GM23338 (cell line): ENCODE results near the gene PPM1N. TPM values are rescaled to one million over a fixed set of nuclear protein-coding genes. Genes with fewer than 3 reads are reported as not detected.

Experiments
- ATAC-seq: fragments of 200-7000 bp; cut with Tn5 transposase; 3 replicates; pipeline ENCODE4 v1.9.1; 2020
- DNase-seq: peaks from one replicate; pipeline ENCODE4 v3.0.0-alpha.2; 2015; ENCODE audit warnings: low spot score
- H2AFZ ChIP-seq: fragments of 200-600 bp; sonication (generic); 2 replicates; pipeline ENCODE4 v1.8.0; 2016; ENCODE audit warnings: antibody characterized with exemption, mild to moderate bottlenecking, moderate library complexity
- H3F3A ChIP-seq: fragments of 200-600 bp; sonication (generic); replicated peaks from 2 replicates; pipeline ENCODE4 v1.8.0; 2017; ENCODE audit warnings: antibody characterized with exemption, mixed run types, low read depth
- H3K27ac ChIP-seq: fragments of 200-600 bp; sonication (generic); 2 replicates; pipeline ENCODE4 v1.6.1; 2016; ENCODE audit warnings: low read depth
- H3K27me3 ChIP-seq: fragments of 200-600 bp; sonication (generic); 2 replicates; pipeline ENCODE4 v1.8.0; 2016; ENCODE audit warnings: mild to moderate bottlenecking, mixed run types, moderate library complexity; ENCODE audit not compliant: insufficient read depth
- H3K36me3 ChIP-seq: fragments of 200-600 bp; sonication (generic); 2 replicates; pipeline ENCODE4 v1.8.0; 2016; ENCODE audit warnings: mild to moderate bottlenecking; ENCODE audit not compliant: insufficient read depth
- H3K4me1 ChIP-seq: fragments of 200-600 bp; sonication (generic); 2 replicates; pipeline ENCODE4 v1.8.0; 2016; ENCODE audit warnings: mild to moderate bottlenecking, moderate library complexity; ENCODE audit not compliant: insufficient read depth
- H3K4me2 ChIP-seq: fragments of 200-600 bp; sonication (generic); 2 replicates; pipeline ENCODE4 v1.7.1; 2017; ENCODE audit warnings: mixed run types
- H3K4me3 ChIP-seq: fragments of 200-600 bp; sonication (generic); 2 replicates; pipeline ENCODE4 v1.6.1; 2016; ENCODE audit warnings: mixed run types
- H3K79me2 ChIP-seq: fragments of 200-600 bp; sonication (generic); replicated peaks from 2 replicates; pipeline ENCODE4 v1.8.0; 2017; ENCODE audit warnings: mild to moderate bottlenecking; ENCODE audit not compliant: insufficient read depth
- H3K9me2 ChIP-seq: fragments of 200-600 bp; sonication (generic); 2 replicates; pipeline ENCODE4 v1.8.0; 2017; ENCODE audit not compliant: insufficient read depth
- H4K20me1 ChIP-seq: fragments of 200-600 bp; sonication (generic); replicated peaks from 2 replicates; pipeline ENCODE4 v1.8.0; 2017; ENCODE audit warnings: mild to moderate bottlenecking; ENCODE audit not compliant: insufficient read depth
- H3K27ac Mint-ChIP-seq: 2 replicates; pipeline ENCODE4 v1.8.0; 2020; ENCODE audit warnings: inconsistent platforms, mild to moderate bottlenecking, moderate library complexity, mixed read lengths
- H3K27me3 Mint-ChIP-seq: 3 replicates; pipeline ENCODE4 v1.8.0; 2022; ENCODE audit warnings: low read depth, mild to moderate bottlenecking, moderate library complexity, mixed read lengths, inconsistent platforms; ENCODE audit not compliant: insufficient read depth, poor library complexity
- H3K36me3 Mint-ChIP-seq: 3 replicates; pipeline ENCODE4 v1.8.0; 2021; ENCODE audit warnings: low read depth, mild to moderate bottlenecking, inconsistent platforms, moderate library complexity, mixed read lengths
- H3K4me1 Mint-ChIP-seq: 3 replicates; pipeline ENCODE4 v1.8.0; 2020; ENCODE audit warnings: mild to moderate bottlenecking, inconsistent platforms, mixed read lengths
- H3K4me3 Mint-ChIP-seq: 3 replicates; pipeline ENCODE4 v1.8.0; 2021; ENCODE audit warnings: moderate library complexity, mild to moderate bottlenecking, inconsistent platforms, mixed read lengths
- H3K9me3 Mint-ChIP-seq: 3 replicates; pipeline ENCODE4 v1.8.0; 2020; ENCODE audit warnings: moderate library complexity, mild to moderate bottlenecking, inconsistent platforms, mixed read lengths
- CREB1 ChIP-seq: fragments of 250-450 bp; sonication (Bioruptor Pico); IDR thresholded peaks from 2 replicates; pipeline ENCODE4 v1.5.0; 2020; ENCODE audit warnings: low read depth, mild to moderate bottlenecking, moderate library complexity
- EZH2 ChIP-seq: fragments of 200-600 bp; sonication (generic); IDR thresholded peaks from one replicate; pipeline ENCODE4 v1.8.0; 2017; ENCODE audit warnings: antibody characterized with exemption, mild to moderate bottlenecking, low read depth; ENCODE audit not compliant: unreplicated experiment
- EZH2phosphoT487 ChIP-seq: fragments of 200-600 bp; sonication (generic); IDR thresholded peaks from one replicate; pipeline ENCODE4 v1.8.1; 2018; ENCODE audit warnings: antibody characterized with exemption; ENCODE audit not compliant: unreplicated experiment
- JUNB ChIP-seq: IDR thresholded peaks from one replicate; pipeline ENCODE4 v1.6.1; 2016; ENCODE audit warnings: antibody characterized with exemption; ENCODE audit not compliant: unreplicated experiment
- NANOG ChIP-seq: IDR thresholded peaks from 2 replicates; pipeline ENCODE4 v1.6.1; 2016; ENCODE audit warnings: antibody characterized with exemption, borderline replicate concordance
- POLR2AphosphoS5 ChIP-seq: IDR thresholded peaks from 2 replicates; pipeline ENCODE4 v1.6.1; 2016; ENCODE audit warnings: antibody characterized with exemption, low read depth
- STAT1 ChIP-seq: IDR thresholded peaks from one replicate; pipeline ENCODE4 v1.6.1; 2016; ENCODE audit warnings: antibody characterized with exemption; ENCODE audit not compliant: unreplicated experiment
- ZNF114 ChIP-seq: fragments of 250-450 bp; sonication (Bioruptor Pico); IDR thresholded peaks from 2 replicates; pipeline ENCODE4 v1.5.0; 2020; ENCODE audit warnings: mild to moderate bottlenecking, moderate library complexity
- ZNF331 ChIP-seq: fragments of 250-450 bp; sonication (Bioruptor Pico); IDR thresholded peaks from 2 replicates; pipeline ENCODE4 v1.5.0; 2020; ENCODE audit warnings: low read depth, mild to moderate bottlenecking, moderate library complexity
- polyA plus RNA-seq: library from polyadenylated mRNA; unstranded; fragments of >200 nt; fragmentation: Nextera tagmentation; extraction: Ambion mirVana; gene quantifications from 2 replicates; pipeline ENCODE4 v1.2.1, GENCODE V29; 2016
- total RNA-seq: library from RNA; depleted of rRNA; stranded (reverse); fragments of >200 nt; shearing (Covaris generic); gene quantifications from 2 replicates; pipeline ENCODE4 v1.2.3, GENCODE V29; 2014
- TF ChIP-seq, protein P1 (sequence below), 2 experiments: fragments of 200-600 bp in 1 of 2; sonication (generic) in 1 of 2; conservative IDR thresholded peaks; 2 replicates each; pipeline versions ENCODE4 v1.5.1 to v1.6.1; 2016 to 2017; ENCODE audit warnings: antibody characterized with exemption in 2 of 2, low read depth in 2 of 2, mild to moderate bottlenecking in 2 of 2, moderate library complexity in 1 of 2
- TF ChIP-seq, protein P2 (sequence below): IDR thresholded peaks from one replicate; pipeline ENCODE4 v1.6.1; 2018; ENCODE audit warnings: antibody characterized with exemption; ENCODE audit not compliant: unreplicated experiment
- TF ChIP-seq, protein P3 (sequence below): IDR thresholded peaks from 2 replicates; pipeline ENCODE4 v1.6.1; 2016; ENCODE audit warnings: antibody characterized with exemption
- TF ChIP-seq, protein P4 (sequence below): fragments of 250-450 bp; sonication (Bioruptor Pico); IDR thresholded peaks from 2 replicates; pipeline ENCODE4 v1.5.0; 2020; ENCODE audit warnings: mild to moderate bottlenecking, moderate library complexity

The PPM1N gene
- total and polyA plus RNA-seq, 2 experiments from 2014 or later = 15.2 to 25.1 TPM

DNA sequence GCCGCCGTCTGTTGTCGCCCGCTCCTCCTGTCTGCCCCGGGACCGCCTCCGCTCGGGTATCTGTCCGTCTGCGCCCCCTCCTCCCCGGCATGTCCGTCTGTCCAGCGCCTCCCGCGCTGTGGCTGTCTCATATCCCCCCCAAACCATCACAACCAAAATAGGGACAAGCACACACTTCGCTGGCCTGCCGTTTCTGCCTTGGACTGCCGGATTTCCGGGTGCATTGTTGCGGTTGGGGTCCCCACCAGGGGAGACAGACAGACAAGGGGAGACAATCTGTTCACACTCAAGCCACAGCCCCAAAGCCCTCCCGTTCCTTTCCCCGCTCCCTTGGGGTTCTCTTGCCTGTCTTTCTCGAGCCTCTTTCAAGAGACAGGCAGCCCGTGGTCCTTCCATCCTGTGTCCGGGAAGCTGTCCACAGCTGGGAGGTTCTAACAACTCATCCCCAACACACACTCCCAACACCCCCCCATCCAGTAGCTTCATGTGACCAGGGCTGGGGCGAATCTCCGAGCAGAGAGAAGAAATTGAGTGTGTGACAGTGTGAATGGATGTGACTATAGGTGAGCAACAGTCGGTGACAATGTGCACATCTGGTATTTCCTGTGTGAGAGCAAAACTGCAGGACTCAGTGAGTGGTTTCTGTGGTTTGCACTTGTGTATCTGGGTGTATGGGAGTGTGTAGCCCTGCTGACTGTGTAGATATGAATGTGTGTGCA is 47.0 kb upstream of the PPM1N start:
- Histone ChIP-seq H3K4me2 (peak overlapping the region; percentile 80), H3K27me3 (peaks cover 41% of the 10 kb centered on the region), H3K36me3 (no peaks in the 10 kb centered on the region), H3K4me1 (peaks cover 8% of the 10 kb centered on the region; the same call in 1 of the 2 replicates), H3F3A (peaks cover 26% of the 10 kb centered on the region), H3K79me2 (no peaks in the 10 kb centered on the region), H4K20me1 (no peaks in the 10 kb centered on the region), H3K9me2 (no peaks in the 10 kb centered on the region), H2AFZ (peak overlapping the region; percentile 96), H3K27ac (no peak overlapping the region), H3K4me3 (peak overlapping the region; percentile 59)
- H3K27me3 Mint-ChIP-seq = peaks cover 38% of the 10 kb centered on the region
- peak overlapping the region; percentile 34; the same call in 1 of the 2 replicates for H3K27ac Mint-ChIP-seq
- H3K9me3 Mint-ChIP-seq = peaks cover 10% of the 10 kb centered on the region
- H3K4me3 Mint-ChIP-seq = peak overlapping the region; percentile 79
- H3K36me3 Mint-ChIP-seq = no peaks in the 10 kb centered on the region; the same call in 2 of the 3 replicates
- peaks cover 23% of the 10 kb centered on the region for H3K4me1 Mint-ChIP-seq
- DNase-seq = peak; percentile 53
- TF ChIP-seq, protein P1, sequence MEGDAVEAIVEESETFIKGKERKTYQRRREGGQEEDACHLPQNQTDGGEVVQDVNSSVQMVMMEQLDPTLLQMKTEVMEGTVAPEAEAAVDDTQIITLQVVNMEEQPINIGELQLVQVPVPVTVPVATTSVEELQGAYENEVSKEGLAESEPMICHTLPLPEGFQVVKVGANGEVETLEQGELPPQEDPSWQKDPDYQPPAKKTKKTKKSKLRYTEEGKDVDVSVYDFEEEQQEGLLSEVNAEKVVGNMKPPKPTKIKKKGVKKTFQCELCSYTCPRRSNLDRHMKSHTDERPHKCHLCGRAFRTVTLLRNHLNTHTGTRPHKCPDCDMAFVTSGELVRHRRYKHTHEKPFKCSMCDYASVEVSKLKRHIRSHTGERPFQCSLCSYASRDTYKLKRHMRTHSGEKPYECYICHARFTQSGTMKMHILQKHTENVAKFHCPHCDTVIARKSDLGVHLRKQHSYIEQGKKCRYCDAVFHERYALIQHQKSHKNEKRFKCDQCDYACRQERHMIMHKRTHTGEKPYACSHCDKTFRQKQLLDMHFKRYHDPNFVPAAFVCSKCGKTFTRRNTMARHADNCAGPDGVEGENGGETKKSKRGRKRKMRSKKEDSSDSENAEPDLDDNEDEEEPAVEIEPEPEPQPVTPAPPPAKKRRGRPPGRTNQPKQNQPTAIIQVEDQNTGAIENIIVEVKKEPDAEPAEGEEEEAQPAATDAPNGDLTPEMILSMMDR (conservative IDR thresholded peaks at IDR 0.05; ENCODE audit: low read depth in 2 of 2) = no peak
- TF ChIP-seq POLR2AphosphoS5 = no peak
- TF ChIP-seq, protein P2, sequence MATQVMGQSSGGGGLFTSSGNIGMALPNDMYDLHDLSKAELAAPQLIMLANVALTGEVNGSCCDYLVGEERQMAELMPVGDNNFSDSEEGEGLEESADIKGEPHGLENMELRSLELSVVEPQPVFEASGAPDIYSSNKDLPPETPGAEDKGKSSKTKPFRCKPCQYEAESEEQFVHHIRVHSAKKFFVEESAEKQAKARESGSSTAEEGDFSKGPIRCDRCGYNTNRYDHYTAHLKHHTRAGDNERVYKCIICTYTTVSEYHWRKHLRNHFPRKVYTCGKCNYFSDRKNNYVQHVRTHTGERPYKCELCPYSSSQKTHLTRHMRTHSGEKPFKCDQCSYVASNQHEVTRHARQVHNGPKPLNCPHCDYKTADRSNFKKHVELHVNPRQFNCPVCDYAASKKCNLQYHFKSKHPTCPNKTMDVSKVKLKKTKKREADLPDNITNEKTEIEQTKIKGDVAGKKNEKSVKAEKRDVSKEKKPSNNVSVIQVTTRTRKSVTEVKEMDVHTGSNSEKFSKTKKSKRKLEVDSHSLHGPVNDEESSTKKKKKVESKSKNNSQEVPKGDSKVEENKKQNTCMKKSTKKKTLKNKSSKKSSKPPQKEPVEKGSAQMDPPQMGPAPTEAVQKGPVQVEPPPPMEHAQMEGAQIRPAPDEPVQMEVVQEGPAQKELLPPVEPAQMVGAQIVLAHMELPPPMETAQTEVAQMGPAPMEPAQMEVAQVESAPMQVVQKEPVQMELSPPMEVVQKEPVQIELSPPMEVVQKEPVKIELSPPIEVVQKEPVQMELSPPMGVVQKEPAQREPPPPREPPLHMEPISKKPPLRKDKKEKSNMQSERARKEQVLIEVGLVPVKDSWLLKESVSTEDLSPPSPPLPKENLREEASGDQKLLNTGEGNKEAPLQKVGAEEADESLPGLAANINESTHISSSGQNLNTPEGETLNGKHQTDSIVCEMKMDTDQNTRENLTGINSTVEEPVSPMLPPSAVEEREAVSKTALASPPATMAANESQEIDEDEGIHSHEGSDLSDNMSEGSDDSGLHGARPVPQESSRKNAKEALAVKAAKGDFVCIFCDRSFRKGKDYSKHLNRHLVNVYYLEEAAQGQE = no peak
- no peak for TF ChIP-seq ZNF331 (CRISPR knock-in tag)
- no peak for TF ChIP-seq EZH2
- TF ChIP-seq JUNB = no peak
- TF ChIP-seq, protein P3, sequence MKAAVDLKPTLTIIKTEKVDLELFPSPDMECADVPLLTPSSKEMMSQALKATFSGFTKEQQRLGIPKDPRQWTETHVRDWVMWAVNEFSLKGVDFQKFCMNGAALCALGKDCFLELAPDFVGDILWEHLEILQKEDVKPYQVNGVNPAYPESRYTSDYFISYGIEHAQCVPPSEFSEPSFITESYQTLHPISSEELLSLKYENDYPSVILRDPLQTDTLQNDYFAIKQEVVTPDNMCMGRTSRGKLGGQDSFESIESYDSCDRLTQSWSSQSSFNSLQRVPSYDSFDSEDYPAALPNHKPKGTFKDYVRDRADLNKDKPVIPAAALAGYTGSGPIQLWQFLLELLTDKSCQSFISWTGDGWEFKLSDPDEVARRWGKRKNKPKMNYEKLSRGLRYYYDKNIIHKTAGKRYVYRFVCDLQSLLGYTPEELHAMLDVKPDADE = no peak
- TF ChIP-seq NANOG = no peak
- TF ChIP-seq, protein P4, sequence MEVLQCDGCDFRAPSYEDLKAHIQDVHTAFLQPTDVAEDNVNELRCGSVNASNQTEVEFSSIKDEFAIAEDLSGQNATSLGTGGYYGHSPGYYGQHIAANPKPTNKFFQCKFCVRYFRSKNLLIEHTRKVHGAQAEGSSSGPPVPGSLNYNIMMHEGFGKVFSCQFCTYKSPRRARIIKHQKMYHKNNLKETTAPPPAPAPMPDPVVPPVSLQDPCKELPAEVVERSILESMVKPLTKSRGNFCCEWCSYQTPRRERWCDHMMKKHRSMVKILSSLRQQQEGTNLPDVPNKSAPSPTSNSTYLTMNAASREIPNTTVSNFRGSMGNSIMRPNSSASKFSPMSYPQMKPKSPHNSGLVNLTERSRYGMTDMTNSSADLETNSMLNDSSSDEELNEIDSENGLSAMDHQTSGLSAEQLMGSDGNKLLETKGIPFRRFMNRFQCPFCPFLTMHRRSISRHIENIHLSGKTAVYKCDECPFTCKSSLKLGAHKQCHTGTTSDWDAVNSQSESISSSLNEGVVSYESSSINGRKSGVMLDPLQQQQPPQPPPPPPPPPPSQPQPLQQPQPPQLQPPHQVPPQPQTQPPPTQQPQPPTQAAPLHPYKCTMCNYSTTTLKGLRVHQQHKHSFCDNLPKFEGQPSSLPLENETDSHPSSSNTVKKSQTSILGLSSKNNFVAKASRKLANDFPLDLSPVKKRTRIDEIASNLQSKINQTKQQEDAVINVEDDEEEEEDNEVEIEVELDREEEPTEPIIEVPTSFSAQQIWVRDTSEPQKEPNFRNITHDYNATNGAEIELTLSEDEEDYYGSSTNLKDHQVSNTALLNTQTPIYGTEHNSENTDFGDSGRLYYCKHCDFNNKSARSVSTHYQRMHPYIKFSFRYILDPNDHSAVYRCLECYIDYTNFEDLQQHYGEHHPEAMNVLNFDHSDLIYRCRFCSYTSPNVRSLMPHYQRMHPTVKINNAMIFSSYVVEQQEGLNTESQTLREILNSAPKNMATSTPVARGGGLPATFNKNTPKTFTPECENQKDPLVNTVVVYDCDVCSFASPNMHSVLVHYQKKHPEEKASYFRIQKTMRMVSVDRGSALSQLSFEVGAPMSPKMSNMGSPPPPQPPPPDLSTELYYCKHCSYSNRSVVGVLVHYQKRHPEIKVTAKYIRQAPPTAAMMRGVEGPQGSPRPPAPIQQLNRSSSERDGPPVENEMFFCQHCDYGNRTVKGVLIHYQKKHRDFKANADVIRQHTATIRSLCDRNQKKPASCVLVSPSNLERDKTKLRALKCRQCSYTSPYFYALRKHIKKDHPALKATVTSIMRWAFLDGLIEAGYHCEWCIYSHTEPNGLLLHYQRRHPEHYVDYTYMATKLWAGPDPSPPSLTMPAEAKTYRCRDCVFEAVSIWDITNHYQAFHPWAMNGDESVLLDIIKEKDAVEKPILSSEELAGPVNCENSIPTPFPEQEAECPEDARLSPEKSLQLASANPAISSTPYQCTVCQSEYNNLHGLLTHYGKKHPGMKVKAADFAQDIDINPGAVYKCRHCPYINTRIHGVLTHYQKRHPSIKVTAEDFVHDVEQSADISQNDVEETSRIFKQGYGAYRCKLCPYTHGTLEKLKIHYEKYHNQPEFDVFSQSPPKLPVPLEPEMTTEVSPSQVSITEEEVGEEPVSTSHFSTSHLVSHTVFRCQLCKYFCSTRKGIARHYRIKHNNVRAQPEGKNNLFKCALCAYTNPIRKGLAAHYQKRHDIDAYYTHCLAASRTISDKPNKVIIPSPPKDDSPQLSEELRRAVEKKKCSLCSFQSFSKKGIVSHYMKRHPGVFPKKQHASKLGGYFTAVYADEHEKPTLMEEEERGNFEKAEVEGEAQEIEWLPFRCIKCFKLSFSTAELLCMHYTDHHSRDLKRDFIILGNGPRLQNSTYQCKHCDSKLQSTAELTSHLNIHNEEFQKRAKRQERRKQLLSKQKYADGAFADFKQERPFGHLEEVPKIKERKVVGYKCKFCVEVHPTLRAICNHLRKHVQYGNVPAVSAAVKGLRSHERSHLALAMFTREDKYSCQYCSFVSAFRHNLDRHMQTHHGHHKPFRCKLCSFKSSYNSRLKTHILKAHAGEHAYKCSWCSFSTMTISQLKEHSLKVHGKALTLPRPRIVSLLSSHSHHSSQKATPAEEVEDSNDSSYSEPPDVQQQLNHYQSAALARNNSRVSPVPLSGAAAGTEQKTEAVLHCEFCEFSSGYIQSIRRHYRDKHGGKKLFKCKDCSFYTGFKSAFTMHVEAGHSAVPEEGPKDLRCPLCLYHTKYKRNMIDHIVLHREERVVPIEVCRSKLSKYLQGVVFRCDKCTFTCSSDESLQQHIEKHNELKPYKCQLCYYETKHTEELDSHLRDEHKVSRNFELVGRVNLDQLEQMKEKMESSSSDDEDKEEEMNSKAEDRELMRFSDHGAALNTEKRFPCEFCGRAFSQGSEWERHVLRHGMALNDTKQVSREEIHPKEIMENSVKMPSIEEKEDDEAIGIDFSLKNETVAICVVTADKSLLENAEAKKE = no peak
- no peak for TF ChIP-seq STAT1
- no peak for TF ChIP-seq EZH2phosphoT487
- TF ChIP-seq ZNF114 = no peak
- no peak for TF ChIP-seq CREB1
- no peak for ATAC-seq
